Measurements from ENCODE around the gene RHBDD1.

Gene RHBDD1

GRCh38 chr2:226984750-226985582, 149.1 kb downstream of the RHBDD1 start:
- DNase-seq (ENCODE audit: low read depth): no peak

- no peak for DNase-seq (ENCODE audit: low read depth)
Observed at GRCh38 chr2:226985583-226985946, 149.7 kb downstream of the RHBDD1 start.

- DNase-seq (ENCODE audit: low read depth): no peak
Observed at GRCh38 chr2:226991663-226992062, 155.8 kb downstream of the RHBDD1 start.

GRCh38 chr2:226993171-226993570, 157.3 kb downstream of the RHBDD1 start:
- no peak for DNase-seq (ENCODE audit: low read depth)

GRCh38 chr2:226994775-226995174, 158.9 kb downstream of the RHBDD1 start:
- no peak for DNase-seq (ENCODE audit: low read depth)

- no peak for DNase-seq (ENCODE audit: low read depth)
Observed at GRCh38 chr2:226995625-226996041, 159.8 kb downstream of the RHBDD1 start.

GRCh38 chr2:226999661-227000060, 163.8 kb downstream of the RHBDD1 start:
- no peak for DNase-seq (ENCODE audit: low read depth)

- no peak for DNase-seq (ENCODE audit: low read depth)
Observed at GRCh38 chr2:227000123-227000522, 164.3 kb downstream of the RHBDD1 start.

- DNase-seq (ENCODE audit: low read depth): no peak
Observed at GRCh38 chr2:227004482-227004881, 168.6 kb downstream of the RHBDD1 start.

GRCh38 chr2:227006189-227006897, 170.5 kb downstream of the RHBDD1 start:
- DNase-seq (ENCODE audit: low read depth): no peak

GRCh38 chr2:227007148-227007547, 171.3 kb downstream of the RHBDD1 start:
- DNase-seq (ENCODE audit: low read depth): no peak

- no peak for DNase-seq (ENCODE audit: low read depth)
Observed at GRCh38 chr2:227007940-227008339, 172.1 kb downstream of the RHBDD1 start.

GRCh38 chr2:227010433-227010832, 174.6 kb downstream of the RHBDD1 start:
- no peak for DNase-seq (ENCODE audit: low read depth)

GRCh38 chr2:227013330-227013729, 177.5 kb downstream of the RHBDD1 start:
- DNase-seq (ENCODE audit: low read depth): no peak

GRCh38 chr2:227013881-227014280, 178.0 kb downstream of the RHBDD1 start:
- DNase-seq (ENCODE audit: low read depth): no peak

GRCh38 chr2:227016894-227017293, 181.0 kb downstream of the RHBDD1 start:
- no peak for DNase-seq (ENCODE audit: low read depth)

GRCh38 chr2:227020416-227020815, 184.6 kb downstream of the RHBDD1 start:
- no peak for DNase-seq (ENCODE audit: low read depth)

GRCh38 chr2:227022608-227023007, 186.8 kb downstream of the RHBDD1 start:
- no peak for DNase-seq (ENCODE audit: low read depth)

- no peak for DNase-seq (ENCODE audit: low read depth)
Observed at GRCh38 chr2:227025510-227025909, 189.7 kb downstream of the RHBDD1 start.

- no peak for DNase-seq (ENCODE audit: low read depth)
Observed at GRCh38 chr2:227029426-227030105, 193.7 kb downstream of the RHBDD1 start.

GRCh38 chr2:227030789-227031188, 194.9 kb downstream of the RHBDD1 start:
- DNase-seq (ENCODE audit: low read depth): no peak

- DNase-seq (ENCODE audit: low read depth): no peak
Observed at GRCh38 chr2:227031379-227031778, 195.5 kb downstream of the RHBDD1 start.

Measured in stimulated activated CD8-positive, alpha-beta memory T cell treated with anti-CD3 and anti-CD28 coated beads, Interleukin-15, amount 100 ng/mL, for 1 hour (primary cell).